HepG2 (cell line): Measurements from ENCODE around the gene AKR7A3. TPM values are rescaled to one million over a fixed set of nuclear protein-coding genes. Genes with fewer than 3 reads are reported as not detected.

Experiments
- CAMTA2 ChIP-seq: sonication (generic); formaldehyde crosslinking; IDR thresholded peaks from 2 replicates; pipeline ENCODE4 v1.4.0; 2020; ENCODE audit warnings: mild to moderate bottlenecking, missing genetic modification reagents, borderline replicate concordance
- CEBPG ChIP-seq: IDR thresholded peaks from 2 replicates; pipeline ENCODE4 v1.6.1; 2016
- CENPT ChIP-seq: sonication (generic); formaldehyde crosslinking; IDR thresholded peaks from 2 replicates; pipeline ENCODE4 v1.8.0; 2022; ENCODE audit warnings: low read depth, mild to moderate bottlenecking, moderate library complexity, missing genetic modification reagents
- CENPX ChIP-seq: sonication (generic); formaldehyde crosslinking; IDR thresholded peaks from 2 replicates; pipeline ENCODE4 v1.9.0; 2021; ENCODE audit warnings: mild to moderate bottlenecking, missing genetic modification reagents, moderate library complexity
- HES4 ChIP-seq: sonication (generic); formaldehyde crosslinking; IDR thresholded peaks from 2 replicates; pipeline ENCODE4 v1.9.0; 2021; ENCODE audit warnings: mild to moderate bottlenecking, missing genetic modification reagents, borderline replicate concordance
- KAT2B ChIP-seq: fragments of 150-350 bp; IDR thresholded peaks from 2 replicates; pipeline ENCODE4 v1.6.1; 2014; ENCODE audit warnings: low read depth, low read length, borderline replicate concordance
- KDM3A ChIP-seq: IDR thresholded peaks from 2 replicates; pipeline ENCODE4 v1.6.1; 2018; ENCODE audit warnings: low read depth, missing compliant biosample characterization
- KDM5A ChIP-seq: fragments of 200-600 bp; sonication (generic); IDR thresholded peaks from 2 replicates; pipeline ENCODE4 v1.7.0; 2018; ENCODE audit warnings: antibody characterized with exemption, mild to moderate bottlenecking, low read length, borderline replicate concordance
- NFIB ChIP-seq: sonication (generic); formaldehyde crosslinking; IDR thresholded peaks from 2 replicates; pipeline ENCODE4 v1.9.0; 2021; ENCODE audit warnings: missing genetic modification reagents, mild to moderate bottlenecking, borderline replicate concordance
- RFXAP ChIP-seq: sonication (generic); formaldehyde crosslinking; IDR thresholded peaks from 2 replicates; pipeline ENCODE4 v1.4.0; 2020; ENCODE audit warnings: missing genetic modification reagents, borderline replicate concordance
- SAP130 ChIP-seq: IDR thresholded peaks from 2 replicates; pipeline ENCODE4 v1.6.1; 2016; ENCODE audit warnings: low read depth
- TBL1XR1 ChIP-seq: fragments of 150-350 bp; IDR thresholded peaks from 2 replicates; pipeline ENCODE4 v1.6.1; 2014; ENCODE audit warnings: borderline replicate concordance, low read length; ENCODE audit not compliant: partially characterized antibody
- TOE1 ChIP-seq: sonication (generic); formaldehyde crosslinking; IDR thresholded peaks from 2 replicates; pipeline ENCODE4 v1.4.0; 2020; ENCODE audit warnings: mild to moderate bottlenecking, missing genetic modification reagents
- ZFP36 ChIP-seq: fragments of 150-350 bp; IDR thresholded peaks from 2 replicates; pipeline ENCODE4 v1.6.1; 2018; ENCODE audit warnings: borderline replicate concordance, low read length, low read depth; ENCODE audit not compliant: partially characterized antibody
- ZNF124 ChIP-seq: sonication (generic); formaldehyde crosslinking; IDR thresholded peaks from 2 replicates; pipeline ENCODE4 v1.4.0; 2020; ENCODE audit warnings: missing genetic modification reagents
- ZNF142 ChIP-seq: sonication (generic); formaldehyde crosslinking; IDR thresholded peaks from 2 replicates; pipeline ENCODE4 v1.4.0; 2020; ENCODE audit warnings: missing genetic modification reagents
- ZNF431 ChIP-seq: sonication (generic); formaldehyde crosslinking; IDR thresholded peaks from 2 replicates; pipeline ENCODE4 v1.9.0; 2022; ENCODE audit warnings: missing genetic modification reagents, low read depth, mild to moderate bottlenecking, borderline replicate concordance
- ZNF501 ChIP-seq: sonication (generic); formaldehyde crosslinking; IDR thresholded peaks from 2 replicates; pipeline ENCODE4 v1.5.1; 2020; ENCODE audit warnings: mild to moderate bottlenecking, moderate library complexity, missing genetic modification reagents
- ZNF83 ChIP-seq: sonication (generic); formaldehyde crosslinking; IDR thresholded peaks from 2 replicates; pipeline ENCODE4 v1.4.0; 2020; ENCODE audit warnings: missing genetic modification reagents, mild to moderate bottlenecking, borderline replicate concordance
- polyA plus RNA-seq, 8 experiments: library from polyadenylated mRNA; depleted of rRNA in 3 of 8; stranded (reverse) in 7 of 8; unstranded in 1 of 8; fragments of >200 nt; fragmentation: Illumina TruSeq in 4 of 8; extraction: Trizol in 4 of 8; gene quantifications; 2 replicates each; pipeline versions ENCODE4 v1.2.1 to v1.2.3, GENCODE V29; 2011 to 2016; ENCODE audit warnings: low read depth in 4 of 8, missing spikeins in 1 of 8, mixed read lengths in 1 of 8; ENCODE audit not compliant: insufficient read depth in 1 of 8
- total RNA-seq, 5 experiments: library from RNA; depleted of rRNA; stranded (reverse); fragments of >200 nt; fragmentation: Illumina TruSeq; extraction: Trizol; gene quantifications; 2 replicates each; pipeline ENCODE4 v1.2.3, GENCODE V29; 2016; ENCODE audit warnings: low read depth in 1 of 5
- TF ChIP-seq, protein P1 (sequence below): sonication (generic); formaldehyde crosslinking; IDR thresholded peaks from 2 replicates; pipeline ENCODE4 v1.9.0; 2021; ENCODE audit warnings: missing genetic modification reagents, mild to moderate bottlenecking, borderline replicate concordance
- TF ChIP-seq, protein P2 (sequence below): sonication (generic); formaldehyde crosslinking; IDR thresholded peaks from 2 replicates; pipeline ENCODE4 v1.5.1; 2020; ENCODE audit warnings: missing genetic modification reagents, mild to moderate bottlenecking, borderline replicate concordance

The AKR7A3 gene
- total and polyA plus RNA-seq, 2 of the 13 experiments (the other 11 are each of a cell fraction or from before 2014, with no cell fraction given), result 0.58 to 1.00 TPM

DNA sequence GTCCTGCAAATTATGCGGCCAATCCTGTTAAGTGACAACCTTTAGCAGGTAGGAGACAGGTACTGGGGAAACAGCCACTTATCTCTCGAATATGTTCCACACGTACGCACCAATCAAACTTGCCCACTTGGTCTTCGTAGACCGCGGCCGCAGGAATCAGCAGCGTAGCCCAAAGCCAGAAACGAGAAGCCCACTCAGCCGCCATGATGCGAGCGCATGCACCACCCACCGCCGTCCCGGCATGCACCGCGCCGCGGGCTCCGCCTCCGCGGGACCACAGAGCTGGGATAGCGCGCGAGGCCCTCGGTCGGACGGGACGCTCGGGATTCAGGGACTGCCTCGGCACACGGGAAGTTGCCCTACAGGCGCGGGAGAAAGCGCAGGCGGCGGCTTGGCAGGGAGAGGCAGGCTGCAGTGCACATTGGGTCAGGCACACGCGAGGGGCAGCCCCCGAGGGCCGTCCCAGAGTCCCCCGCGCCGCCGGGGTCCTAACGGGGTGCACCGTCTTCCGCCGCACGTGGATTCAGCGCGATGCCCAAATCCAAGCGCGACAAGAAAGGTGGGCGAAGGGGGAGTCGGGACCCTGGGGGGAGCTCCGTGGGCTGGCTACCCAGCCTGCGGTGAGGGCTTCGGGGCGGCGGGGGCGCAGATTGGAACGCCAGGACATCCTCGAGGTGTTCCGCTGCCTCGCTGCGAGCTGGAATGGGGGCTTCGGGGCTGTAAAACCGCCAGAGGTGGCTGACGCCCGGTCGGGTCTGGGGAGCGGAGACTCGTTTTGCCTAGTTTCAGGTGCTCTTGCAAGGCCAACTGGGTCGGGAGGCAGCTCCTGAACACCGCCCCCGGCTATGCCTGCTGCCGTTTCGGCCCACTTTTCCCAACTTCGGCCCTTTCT, 37.0 kb downstream of the AKR7A3 start, which contains the start of the genes EMC1 and MRTO4 (continued):
- TF ChIP-seq ZNF142 (no peak), KDM3A (CRISPR knock-in tag) (peak; percentile 83; the same call in 1 of the 2 replicates), HES4 (peak; percentile 80; the same call in 1 of the 2 replicates), CEBPG (CRISPR knock-in tag) (no peak), ZNF501 (CRISPR knock-in tag) (peak; percentile 93), CENPX (CRISPR knock-in tag) (no peak), TOE1 (CRISPR knock-in tag) (no peak), ZNF83 (CRISPR knock-in tag) (peak; percentile 74; the same call in 1 of the 2 replicates), CENPT (CRISPR knock-in tag) (no peak), ZNF124 (CRISPR knock-in tag) (peak; percentile 39; the same call in 1 of the 2 replicates), ZFP36 (no peak), CAMTA2 (CRISPR knock-in tag) (peak; percentile 81; the same call in 1 of the 2 replicates), SAP130 (CRISPR knock-in tag) (peak; percentile 96), ZNF431 (CRISPR knock-in tag) (peak; percentile 96), TBL1XR1 (no peak), KAT2B (no peak), NFIB (CRISPR knock-in tag) (no peak), RFXAP (CRISPR knock-in tag) (no peak), KDM5A (peak; percentile 94)
- TF ChIP-seq, protein P1, sequence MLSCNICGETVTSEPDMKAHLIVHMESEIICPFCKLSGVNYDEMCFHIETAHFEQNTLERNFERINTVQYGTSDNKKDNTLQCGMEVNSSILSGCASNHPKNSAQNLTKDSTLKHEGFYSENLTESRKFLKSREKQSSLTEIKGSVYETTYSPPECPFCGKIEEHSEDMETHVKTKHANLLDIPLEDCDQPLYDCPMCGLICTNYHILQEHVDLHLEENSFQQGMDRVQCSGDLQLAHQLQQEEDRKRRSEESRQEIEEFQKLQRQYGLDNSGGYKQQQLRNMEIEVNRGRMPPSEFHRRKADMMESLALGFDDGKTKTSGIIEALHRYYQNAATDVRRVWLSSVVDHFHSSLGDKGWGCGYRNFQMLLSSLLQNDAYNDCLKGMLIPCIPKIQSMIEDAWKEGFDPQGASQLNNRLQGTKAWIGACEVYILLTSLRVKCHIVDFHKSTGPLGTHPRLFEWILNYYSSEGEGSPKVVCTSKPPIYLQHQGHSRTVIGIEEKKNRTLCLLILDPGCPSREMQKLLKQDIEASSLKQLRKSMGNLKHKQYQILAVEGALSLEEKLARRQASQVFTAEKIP (CRISPR knock-in tag), result no peak
- TF ChIP-seq, protein P2, sequence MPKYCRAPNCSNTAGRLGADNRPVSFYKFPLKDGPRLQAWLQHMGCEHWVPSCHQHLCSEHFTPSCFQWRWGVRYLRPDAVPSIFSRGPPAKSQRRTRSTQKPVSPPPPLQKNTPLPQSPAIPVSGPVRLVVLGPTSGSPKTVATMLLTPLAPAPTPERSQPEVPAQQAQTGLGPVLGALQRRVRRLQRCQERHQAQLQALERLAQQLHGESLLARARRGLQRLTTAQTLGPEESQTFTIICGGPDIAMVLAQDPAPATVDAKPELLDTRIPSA (CRISPR knock-in tag), result no peak; the same call in 1 of the 2 replicates
